Endometrial microvascular endothelial cells (primary cell): ENCODE measurements around the gene CHML. TPM values are rescaled to one million over a fixed set of nuclear protein-coding genes. Genes with fewer than 3 reads are reported as not detected.

ENCODE experiments used
- in situ Hi-C: cut with HindIII; loops from 2 replicates; pipeline ENCODE4 v1.10.0; 2017; ENCODE audit warnings: low sequenced_read_pairs, low pct_unique_long_range_greater_than_20kb; ENCODE audit errors: inconsistent ontology term
- total RNA-seq: library from RNA; depleted of rRNA; stranded (reverse); fragments of >200 nt; gene quantifications from one replicate; pipeline ENCODE4 v1.2.3, GENCODE V29; 2015; ENCODE audit errors: inconsistent ontology term

The CHML gene
- total RNA-seq, 1 donor from 2014 or later: 10.6 TPM

GRCh38 chr1:241630476-241630875, 9.7 kb downstream of the CHML start:
- in situ Hi-C loops: no loop called here

GRCh38 chr1:241630005-241630404, 10.2 kb downstream of the CHML start:
- in situ Hi-C loops: no loop called here

GRCh38 chr1:241627453-241628259, 12.5 kb downstream of the CHML start:
- in situ Hi-C loops: no loop called here

- in situ Hi-C loops: no loop called here
Measured at GRCh38 chr1:241624935-241625334, 15.2 kb downstream of the CHML start.

- in situ Hi-C loops: no loop called here
Measured at GRCh38 chr1:241622669-241623068, 17.5 kb downstream of the CHML start.

GRCh38 chr1:241617426-241617825, 22.7 kb downstream of the CHML start:
- in situ Hi-C loops: no loop called here

- in situ Hi-C loops: no loop called here
Measured at GRCh38 chr1:241615043-241615974, 24.9 kb downstream of the CHML start.

GRCh38 chr1:241614572-241614971, 25.6 kb downstream of the CHML start:
- in situ Hi-C loops: no loop called here

- in situ Hi-C loops: no loop called here
Measured at GRCh38 chr1:241614144-241614543, 26.0 kb downstream of the CHML start.

- in situ Hi-C loops: no loop called here
Measured at GRCh38 chr1:241612533-241613477, 27.4 kb downstream of the CHML start.

- in situ Hi-C loops: no loop called here
Measured at GRCh38 chr1:241611736-241612135, 28.4 kb downstream of the CHML start.

GRCh38 chr1:241611063-241611462, 29.1 kb downstream of the CHML start:
- in situ Hi-C loops: no loop called here

GRCh38 chr1:241610056-241610815, 29.9 kb downstream of the CHML start:
- in situ Hi-C loops: no loop called here

GRCh38 chr1:241608379-241609033, 31.7 kb downstream of the CHML start:
- in situ Hi-C loops: no loop called here

GRCh38 chr1:241607497-241607896, 32.7 kb downstream of the CHML start:
- in situ Hi-C loops: no loop called here

- in situ Hi-C loops: no loop called here
Measured at GRCh38 chr1:241606544-241606943, 33.6 kb downstream of the CHML start.

GRCh38 chr1:241605146-241605805, 34.9 kb downstream of the CHML start:
- in situ Hi-C loops: no loop called here
